ENCODE data around the gene TCF20.

TCF20 gene

GRCh38 chr22:42282252-42282942, 11.9 kb upstream of the TCF20 start:
- no peak for DNase-seq

GRCh38 chr22:42281706-42282251, 11.3 kb upstream of the TCF20 start:
- no peak for DNase-seq

- DNase-seq: no peak
Observed at GRCh38 chr22:42281284-42281683, 10.8 kb upstream of the TCF20 start.

- no peak for DNase-seq
Observed at GRCh38 chr22:42280836-42281235, 10.4 kb upstream of the TCF20 start.

DNA sequence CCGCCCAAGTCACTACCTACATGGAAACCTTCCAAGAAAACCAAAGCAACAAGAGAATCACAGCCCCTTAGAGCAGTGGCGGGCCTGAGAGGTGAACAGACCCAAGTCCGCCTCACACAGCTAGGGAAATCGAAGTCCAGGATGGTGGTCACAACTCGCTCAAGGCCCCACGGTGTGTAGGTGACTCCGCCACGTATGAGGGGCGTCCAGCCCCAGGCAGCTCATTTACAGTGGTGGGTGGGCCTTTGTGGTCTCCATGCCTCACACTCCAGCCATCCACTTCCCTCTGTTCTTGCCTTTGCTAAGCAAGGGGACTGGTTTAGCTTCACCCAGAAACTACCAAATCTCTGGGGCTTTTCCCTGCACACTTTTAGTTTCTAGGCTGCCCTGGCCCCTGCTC, 9.7 kb upstream of the TCF20 start:
- DNase-seq: no peak

GRCh38 chr22:42279425-42280020, 9.1 kb upstream of the TCF20 start:
- DNase-seq: no peak

DNA sequence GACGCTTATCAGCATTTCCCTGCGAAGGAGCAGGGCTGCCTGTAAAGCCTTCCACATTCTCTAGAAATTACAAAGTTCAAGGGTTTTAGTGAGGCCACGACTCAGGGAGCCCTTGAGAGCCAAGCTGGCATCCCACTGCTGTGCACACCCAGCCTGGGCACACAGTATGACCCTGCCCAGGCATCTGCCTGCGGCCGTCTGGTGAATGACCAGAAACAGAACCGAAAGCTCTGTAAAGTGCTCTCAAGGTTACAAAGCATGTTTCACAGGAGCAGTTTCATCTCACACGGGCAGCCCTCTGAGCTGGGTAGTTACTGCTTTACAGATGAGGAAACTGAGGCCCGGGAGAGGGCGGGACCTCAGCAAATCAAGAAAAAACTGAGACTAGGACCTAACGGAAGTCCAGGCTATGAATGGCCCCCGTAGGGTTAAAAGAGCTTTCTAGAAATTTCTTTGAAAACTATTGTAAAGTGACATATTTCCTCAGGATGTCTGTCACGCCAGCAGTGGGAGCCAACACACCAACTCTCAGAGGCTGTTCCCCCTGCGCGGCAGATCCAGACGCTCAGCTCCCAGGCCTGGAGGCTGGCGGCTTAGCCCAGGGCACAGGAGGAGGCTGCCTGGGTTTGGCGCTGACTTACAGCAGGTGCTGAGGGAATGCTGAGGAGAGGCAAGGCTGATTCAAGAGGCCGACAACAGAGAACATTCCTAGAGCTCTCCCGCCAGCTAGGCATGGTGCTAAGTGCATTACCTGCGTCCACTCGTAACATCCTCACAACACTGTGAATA, 7.7 kb upstream of the TCF20 start:
- DNase-seq: peak in 23 of 56 donors; percentile 4 to 64 (median 28)

DNA sequence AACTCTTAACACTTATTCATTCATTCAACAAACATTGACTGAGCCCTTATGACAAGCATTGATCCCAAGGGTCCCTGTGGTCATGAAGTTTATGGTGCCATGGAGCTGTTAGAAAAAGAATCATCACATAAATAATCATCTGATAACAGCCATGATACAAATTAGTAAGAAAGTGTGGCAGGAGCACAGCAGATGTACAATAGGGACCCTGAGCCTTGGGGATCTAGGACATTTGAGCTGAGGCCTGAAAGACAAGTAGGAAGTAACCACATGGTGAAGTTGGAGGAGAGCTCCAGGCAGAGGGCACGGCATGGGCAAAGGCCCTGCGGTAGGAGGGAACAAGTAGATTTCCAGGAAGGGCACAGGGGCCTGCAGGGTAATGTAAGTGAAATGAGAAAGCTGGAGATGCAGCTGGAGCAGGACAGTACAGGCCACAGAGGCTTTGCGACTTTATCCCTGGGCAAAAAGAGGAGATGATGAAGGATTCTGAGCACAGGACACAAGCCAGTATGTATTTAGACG, 6.8 kb upstream of the TCF20 start:
- no peak for DNase-seq

GRCh38 chr22:42275970-42276369, 5.5 kb upstream of the TCF20 start:
- no peak for DNase-seq

DNA sequence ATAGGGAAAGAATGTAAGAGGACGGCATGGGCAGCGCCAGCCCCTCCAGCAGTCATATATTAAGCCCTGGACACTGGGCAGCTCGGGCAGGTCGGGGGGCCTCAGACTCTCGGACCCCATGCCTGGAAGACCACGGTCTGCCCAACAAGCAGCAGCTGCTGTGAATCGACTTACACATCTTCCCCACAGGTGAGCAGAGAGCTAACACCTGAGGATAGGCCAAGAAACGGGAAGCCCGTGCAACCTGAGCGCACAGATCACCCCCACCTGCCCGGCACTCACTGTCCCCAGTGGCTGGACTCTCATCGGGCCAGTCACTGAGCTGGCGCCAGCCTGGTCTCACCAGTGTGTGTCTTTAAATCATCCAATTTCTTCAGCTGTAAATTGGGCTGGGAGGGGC, 4.7 kb upstream of the TCF20 start:
- no peak for DNase-seq

GRCh38 chr22:42273855-42274451, 3.5 kb upstream of the TCF20 start:
- no peak for DNase-seq

DNA sequence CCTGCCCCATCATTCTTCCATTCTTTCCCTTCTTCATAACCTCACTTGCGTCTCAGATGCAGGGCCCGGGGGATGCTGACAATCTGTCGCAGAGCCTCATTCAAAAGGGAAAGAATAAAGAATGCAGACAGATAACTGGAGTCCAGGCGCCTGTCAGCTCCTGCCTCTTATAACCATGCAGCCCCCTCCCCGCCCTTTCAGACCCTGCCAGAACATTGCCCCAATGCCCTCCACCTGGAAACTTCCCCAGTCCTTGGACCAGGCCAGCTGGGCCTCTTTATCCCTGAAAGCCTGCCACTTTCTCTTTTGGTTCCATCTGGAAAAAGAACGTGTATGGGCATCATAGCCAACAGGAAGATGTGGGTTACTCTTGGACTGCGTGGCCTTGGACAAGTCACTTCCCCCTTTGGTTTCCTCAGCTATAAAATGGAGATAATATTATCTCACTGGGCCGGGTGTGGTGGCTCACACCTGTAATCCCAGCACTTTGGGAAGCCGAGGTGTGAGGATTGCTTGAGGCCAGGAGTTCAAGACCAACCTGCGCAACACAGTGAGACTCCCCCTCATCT, 2.1 kb upstream of the TCF20 start:
- DNase-seq: no peak

GRCh38 chr22:42271906-42272305, 1.5 kb upstream of the TCF20 start:
- no peak for DNase-seq

- peak in 1 of 56 donors; percentile 38 for DNase-seq
Observed at GRCh38 chr22:42271191-42271813, 849 bp upstream of the TCF20 start.

DNA sequence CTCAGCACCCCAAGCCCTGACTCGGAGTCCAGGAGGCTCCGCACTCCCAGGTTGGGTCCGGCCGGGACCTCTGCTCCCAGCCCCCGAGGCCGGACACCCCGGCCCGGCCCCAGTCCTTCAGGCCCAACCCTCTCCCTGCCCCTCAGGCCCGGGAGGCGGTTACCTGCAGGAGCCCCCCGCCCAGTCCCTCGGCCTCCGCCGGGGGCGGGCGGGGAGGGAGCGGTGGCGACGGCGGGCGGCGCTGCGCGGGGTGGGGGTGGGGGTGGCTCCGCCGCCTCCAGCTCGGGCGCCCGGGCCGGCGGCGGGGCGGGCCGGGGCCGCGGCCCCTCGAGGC, 310 bp downstream of the TCF20 start:
- peak in 8 of 56 donors; percentile 34 to 56 (median 48) for DNase-seq

DNA sequence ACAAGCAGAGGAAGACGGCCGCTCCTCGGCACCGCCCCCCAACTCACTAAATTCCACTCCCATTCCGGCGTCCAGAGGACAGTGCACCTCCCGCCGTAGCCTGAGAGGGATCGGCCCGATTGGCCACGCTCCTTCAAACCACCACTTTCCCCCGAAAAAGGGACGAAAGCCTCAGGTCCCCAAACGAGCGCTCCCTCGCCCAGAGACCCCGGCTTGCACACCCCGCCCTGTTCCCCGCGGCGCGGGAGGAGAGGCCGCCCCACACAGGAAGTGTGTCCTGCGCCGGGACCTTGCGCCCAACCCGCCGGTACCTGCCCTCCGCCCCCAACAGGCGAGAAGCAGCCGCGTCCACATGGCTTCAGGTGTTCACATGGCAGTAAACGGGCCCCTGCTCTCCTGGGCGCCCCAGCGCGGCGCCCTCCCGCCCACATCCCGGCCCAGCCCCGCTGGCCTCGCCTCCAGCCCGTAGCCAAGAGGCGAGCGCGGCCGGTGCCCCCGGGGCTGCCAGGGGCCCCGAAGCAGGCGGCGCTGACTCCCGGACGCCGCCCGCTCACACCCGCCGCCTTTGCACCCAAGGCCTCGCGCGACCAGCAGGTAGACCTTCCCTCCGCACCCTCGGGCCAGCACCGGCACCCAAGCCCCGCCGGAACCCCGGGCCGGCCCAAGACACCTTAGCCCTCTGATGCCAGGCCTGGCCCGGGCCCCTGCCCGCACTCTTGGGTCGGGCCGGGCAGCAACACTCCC, 849 bp downstream of the TCF20 start:
- peak in 7 of 56 donors; percentile 10 to 43 (median 25) for DNase-seq

DNA sequence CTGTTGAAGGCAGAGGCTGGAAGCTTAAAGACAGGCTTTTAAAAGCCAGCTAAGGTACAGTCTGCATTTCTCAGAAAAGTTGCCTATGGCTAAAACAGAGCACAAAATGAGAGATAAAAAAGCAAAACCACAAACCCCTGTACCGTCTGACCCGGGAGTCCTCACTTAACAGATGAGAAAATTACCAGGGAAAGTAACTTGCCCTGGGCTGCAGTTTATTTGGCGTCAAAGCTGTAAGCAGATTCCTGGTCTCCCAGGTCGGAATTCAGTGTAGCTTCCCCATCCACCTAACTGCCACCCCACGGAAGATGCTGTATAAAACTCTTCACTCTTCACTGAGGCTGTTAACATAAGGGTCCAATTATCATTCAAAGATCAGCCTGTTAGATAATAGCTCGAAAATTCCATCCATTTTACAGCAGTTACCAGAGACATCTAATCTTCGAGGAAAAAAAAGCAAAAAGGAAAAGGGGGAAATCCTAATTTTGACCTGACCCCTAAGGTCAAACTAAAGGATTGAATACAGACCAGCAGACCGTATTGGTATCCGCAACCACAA, 1.5 kb downstream of the TCF20 start:
- no peak for DNase-seq

DNA sequence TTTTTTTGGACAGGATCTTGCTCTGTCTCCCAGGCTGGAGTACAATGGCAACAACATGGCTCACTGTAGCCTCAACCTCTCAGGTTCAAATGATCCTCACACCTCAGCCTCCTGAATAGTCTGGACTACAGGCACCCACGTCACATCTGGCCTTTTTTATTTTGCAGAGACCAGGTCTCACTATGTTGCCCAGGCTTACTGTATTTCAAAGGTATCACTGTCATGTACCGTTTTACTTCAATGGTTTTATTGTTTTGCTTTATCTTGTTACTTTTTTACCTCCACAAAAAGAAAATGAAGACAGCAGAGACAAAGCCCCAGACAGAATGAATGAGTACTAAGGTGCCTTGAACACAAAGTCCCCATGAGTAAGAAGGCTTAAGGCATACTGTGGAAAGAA, 5.1 kb downstream of the TCF20 start:
- no peak for DNase-seq

- no peak for DNase-seq
Observed at GRCh38 chr22:42263944-42264343, 6.5 kb downstream of the TCF20 start.

DNA sequence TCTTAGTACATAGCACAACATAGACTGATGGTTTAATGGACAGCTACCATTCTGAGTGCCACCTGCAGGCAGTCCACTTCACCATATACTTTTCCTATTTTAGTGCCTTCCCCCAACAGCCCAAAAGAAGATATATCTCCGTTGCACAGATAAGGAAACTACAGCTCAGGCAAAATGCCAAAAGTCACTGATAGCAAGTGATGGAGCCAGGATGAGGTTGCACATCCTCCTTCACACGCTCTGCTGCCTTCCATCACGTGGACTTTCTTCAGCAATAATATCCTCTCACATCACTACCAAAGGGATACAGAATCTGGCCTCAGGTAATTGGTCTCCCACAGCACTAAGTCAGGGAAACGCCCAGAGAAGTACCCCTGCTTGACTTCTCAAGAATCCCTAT, 7.5 kb downstream of the TCF20 start:
- no peak for DNase-seq
